Fibroblast of the aortic adventitia (primary cell): ENCODE data around the gene TMEM255B. TPM values are rescaled to one million over a fixed set of nuclear protein-coding genes. Genes with fewer than 3 reads are reported as not detected.

ENCODE experiments used
- DNase-seq: peaks from one replicate; pipeline ENCODE4 v3.0.0-alpha.2; 2010; ENCODE audit warnings: low read depth
- H3K4me3 ChIP-seq: 2 replicates; pipeline ENCODE4 v1.5.1; 2011; ENCODE audit warnings: low read depth, mild to moderate bottlenecking, control low read depth, low read length, moderate library complexity
- CTCF ChIP-seq: IDR thresholded peaks from 2 replicates; pipeline ENCODE4 v1.5.1; 2011; ENCODE audit warnings: mild to moderate bottlenecking, low read length, control low read depth, inconsistent platforms; ENCODE audit not compliant: insufficient read depth
- total RNA-seq: library from RNA; depleted of rRNA; stranded (reverse); fragments of >200 nt; gene quantifications from 2 replicates; pipeline ENCODE4 v1.2.3, GENCODE V29; 2012; ENCODE audit warnings: low replicate concordance

Gene TMEM255B
- total RNA-seq, 1 donor: not detected

- no peak for TF ChIP-seq CTCF
- DNase-seq: no peak
- no peak overlapping the region for H3K4me3 ChIP-seq
These were observed 90.5 kb downstream of the TMEM255B start for GRCh38 chr13:113849546-113849945.

GRCh38 chr13:113849981-113850721, 91.1 kb downstream of the TMEM255B start:
- H3K4me3 ChIP-seq: no peak overlapping the region
- DNase-seq: no peak
- no peak for TF ChIP-seq CTCF

- no peak overlapping the region for H3K4me3 ChIP-seq
- no peak for TF ChIP-seq CTCF
- DNase-seq: no peak
These were observed 91.9 kb downstream of the TMEM255B start for GRCh38 chr13:113850722-113851479.

DNA sequence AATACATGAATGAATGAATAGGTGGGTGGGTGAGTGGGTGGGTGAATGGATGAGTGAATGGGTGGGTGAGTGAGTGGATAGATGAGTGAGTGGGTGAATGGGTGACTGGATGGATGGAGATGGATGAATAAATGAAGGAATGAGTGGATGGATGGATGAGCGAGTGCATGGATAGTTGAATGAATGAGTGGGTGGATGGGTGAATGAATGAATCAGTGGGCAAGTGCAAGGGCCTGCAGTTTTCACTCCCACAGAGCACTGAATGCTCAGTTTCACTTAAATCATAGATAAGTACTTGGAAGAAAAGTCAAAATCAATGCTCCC, 92.4 kb downstream of the TMEM255B start:
- no peak for DNase-seq
- no peak for TF ChIP-seq CTCF
- H3K4me3 ChIP-seq: no peak overlapping the region

DNA sequence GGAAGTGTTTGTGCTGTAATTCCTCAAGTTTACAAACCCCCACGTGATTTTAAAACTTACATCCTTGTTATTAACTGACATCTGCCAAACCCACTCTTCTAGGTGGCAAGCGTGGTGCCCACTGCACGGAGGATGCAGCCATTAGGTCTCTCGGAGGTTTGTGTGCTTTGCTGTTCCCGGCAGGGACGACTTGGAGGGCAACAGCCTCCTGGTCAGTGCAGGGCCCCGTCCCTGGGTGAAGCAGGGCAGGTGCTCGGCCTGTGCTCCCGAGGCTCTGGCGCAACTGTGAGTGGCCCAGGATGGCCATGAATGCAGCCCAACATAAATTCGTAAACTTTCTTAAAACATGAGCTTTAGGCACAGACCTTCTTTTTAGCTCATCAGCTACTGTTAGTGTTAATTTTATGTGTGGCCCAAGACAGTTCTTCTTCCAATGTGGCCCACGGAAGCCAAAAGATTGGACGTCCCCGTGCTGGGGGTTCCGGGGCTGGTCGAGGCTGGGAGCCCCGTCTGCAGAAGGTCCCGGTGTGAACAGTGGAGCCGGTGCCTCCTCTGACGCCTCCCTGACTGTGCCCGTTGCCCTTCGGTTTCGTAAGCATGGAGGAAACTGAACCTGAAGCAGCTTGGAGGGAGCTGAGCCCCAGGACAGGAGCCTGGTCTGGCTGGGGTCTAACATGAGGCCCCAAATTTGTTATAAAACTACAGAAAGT, 93.0 kb downstream of the TMEM255B start:
- TF ChIP-seq CTCF: no peak
- no peak for DNase-seq
- H3K4me3 ChIP-seq: no peak overlapping the region

GRCh38 chr13:113852536-113853517, 93.8 kb downstream of the TMEM255B start:
- DNase-seq: no peak
- H3K4me3 ChIP-seq: no peak overlapping the region
- no peak for TF ChIP-seq CTCF
